Posterior cingulate gyrus (tissue), 11 donors: Measurements from ENCODE around the gene NAT16.
A peak's percentile ranks its signal among the peaks of the same experiment; 100 is the strongest.
"Not testable (repeated sequence)": the region's sequence is repeated elsewhere in the genome, so short reads cannot be mapped to it uniquely, and the experiment has no call there.

Experiments used
- DNase-seq, 10 donors: peaks; one replicate each; pipeline versions ENCODE4 v3.0.0 to v3.0.0-alpha.2; 2020 to 2021; ENCODE audit warnings: mixed read lengths in 3 of 10
- intact Hi-C: fragments of 100-400 bp; cut with DNase I; formaldehyde crosslinking; loops from one replicate; pipeline ENCODE4 v1.15.1; 2023

The NAT16 gene

DNA sequence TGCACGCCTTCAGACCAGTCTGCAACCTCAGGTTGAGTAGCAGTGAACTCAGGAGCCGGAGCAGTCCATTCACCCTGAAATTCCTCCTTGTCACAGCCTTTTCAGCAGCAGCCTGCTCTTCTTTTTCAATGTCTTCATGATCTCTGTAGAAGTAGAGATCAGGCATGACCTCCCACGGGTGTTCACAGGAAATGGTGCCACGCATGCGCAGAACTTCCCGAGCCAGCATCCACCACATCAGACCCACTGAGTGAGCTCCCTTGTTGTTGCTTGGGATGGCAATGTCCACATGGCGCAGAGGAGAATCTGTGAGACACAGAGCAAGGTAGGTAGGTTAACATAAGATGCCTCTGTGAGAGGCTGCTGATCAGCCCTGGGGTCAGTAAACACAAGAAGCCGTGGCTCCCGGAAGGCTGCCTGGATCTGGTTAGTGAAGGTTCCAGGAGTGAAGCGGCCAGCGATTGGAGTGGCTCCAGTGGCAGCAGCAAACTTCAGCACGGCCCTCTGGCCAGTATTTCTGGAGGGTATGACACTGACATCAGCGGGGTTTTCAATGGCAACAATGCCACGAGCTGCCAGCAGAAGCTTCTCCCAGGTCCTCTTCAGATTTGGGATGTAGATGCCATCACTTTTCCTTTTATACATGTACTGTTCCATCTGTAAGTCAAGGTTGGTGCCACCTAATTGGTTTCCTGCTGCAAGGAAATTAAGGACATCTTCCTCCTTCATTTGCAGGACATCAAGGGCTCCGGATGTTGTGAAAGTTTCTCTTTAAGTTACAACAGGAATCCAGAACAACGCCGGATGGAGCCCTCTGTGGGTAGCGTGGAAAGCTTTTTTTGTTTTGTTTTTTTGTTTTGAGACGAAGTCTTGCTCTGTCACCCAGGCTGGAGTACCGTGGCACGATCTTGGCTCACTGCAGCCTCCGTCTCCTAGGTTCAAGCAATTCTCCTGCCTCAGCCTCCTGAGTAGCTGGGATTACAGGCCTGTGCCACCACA is 23.9 kb upstream of the NAT16 start:
- intact Hi-C loops, DNase-seq: not testable (repeated sequence)

DNA sequence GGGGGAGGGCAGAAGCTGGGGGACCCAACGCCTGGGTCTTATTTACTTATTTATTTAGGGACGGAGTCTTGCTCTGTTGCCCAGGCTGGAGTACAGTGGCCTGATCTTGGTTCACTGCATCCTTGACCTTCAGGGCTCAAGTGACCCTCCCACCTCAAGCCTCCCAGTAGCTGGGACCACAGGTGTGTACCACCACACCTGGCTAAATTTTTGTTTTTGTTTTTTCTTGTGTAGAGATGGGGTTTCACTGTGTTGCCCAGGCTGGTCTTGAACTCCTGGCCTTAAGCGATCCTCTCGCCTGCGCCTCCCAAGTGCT is 22.5 kb upstream of the NAT16 start:
- no peak for DNase-seq
- intact Hi-C loops = no loop called here

DNA sequence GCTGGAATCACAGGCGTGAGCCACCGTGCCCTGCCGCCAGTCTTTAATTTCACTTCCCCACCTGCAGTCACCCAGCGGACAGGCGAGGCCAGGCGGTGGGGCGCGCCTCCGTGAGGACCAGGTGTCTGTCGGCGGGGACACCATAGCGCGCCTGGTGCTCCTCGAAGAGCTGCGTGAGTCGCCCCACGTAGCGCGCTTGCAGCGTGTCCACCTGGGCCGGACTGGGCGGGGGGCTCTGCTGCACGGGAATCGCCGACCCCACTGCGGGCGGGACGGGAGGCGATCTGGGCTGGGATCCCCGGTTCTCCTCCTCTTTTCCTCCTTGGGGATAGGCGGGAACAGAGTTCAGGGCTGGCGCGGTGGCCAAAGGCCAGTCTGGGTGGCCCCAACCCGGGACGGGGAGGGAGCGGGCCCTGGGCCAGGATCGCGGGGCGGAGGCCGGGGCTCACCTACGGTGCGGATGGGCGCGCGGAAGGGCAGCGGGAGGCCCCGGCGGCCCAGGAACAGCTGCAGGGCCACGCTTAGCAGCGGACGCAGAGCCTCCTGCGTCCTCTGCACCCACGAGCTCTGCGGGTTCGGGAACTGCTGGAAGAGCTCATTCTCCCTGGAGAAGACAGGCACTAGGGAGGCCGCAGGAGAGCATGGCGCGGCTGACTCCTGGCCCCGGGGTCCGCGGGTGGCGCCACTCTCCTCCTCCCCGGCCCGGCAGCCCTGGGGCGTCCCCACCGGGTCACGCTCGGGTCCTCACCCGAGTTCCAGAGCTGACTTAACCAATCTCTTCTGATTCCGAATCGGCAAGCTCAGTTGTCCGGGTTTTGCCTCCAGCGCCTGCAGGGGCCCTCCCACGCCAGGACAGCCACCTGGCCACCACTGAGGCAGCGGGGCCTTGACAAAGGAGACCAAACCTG is 21.9 kb upstream of the NAT16 start:
- intact Hi-C loops = no loop called here
- no peak for DNase-seq

DNA sequence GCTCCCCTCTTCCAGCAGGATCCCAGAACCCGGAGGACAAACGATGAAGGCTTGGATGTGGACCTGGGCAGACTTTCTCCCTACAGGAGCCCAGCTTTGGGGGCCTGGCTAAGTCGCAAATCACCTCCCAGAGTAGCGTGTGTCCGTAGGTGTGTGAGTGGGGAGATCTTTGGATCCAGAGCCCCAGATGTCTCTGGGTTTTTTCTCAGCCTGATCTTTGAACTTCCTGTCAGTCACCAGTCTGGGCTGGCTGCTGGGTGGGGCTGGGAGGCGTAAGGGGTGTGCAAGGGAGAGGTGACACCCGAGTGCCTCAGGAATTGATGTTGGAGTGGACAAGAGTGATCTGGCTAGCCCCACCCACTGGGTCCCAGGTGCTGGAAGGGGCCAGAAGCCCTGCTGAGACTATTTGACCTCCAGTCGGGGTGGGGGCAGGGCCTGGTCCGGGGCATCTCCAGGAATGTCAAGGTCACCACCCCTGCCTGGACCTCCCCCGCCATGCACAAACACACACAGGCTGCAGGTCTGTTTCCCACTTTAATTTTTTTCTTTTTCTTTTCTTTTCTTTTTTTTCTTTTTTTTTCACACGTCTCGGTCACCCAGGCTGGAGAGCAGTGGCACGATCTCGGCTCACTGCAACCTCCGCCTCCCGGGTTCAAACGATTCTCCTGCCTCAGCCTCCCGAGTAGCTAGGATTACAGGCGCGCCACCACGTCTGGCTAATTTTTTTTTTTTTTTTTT is 20.9 kb upstream of the NAT16 start, which contains the start of gene MOGAT3:
MOGAT3 (minus strand) TSS at position 175 of the 738 bp plus-strand sequence. CDS start 182 bp downstream, outside the sequence.
- no peak for DNase-seq
- intact Hi-C loops = no loop called here

DNA sequence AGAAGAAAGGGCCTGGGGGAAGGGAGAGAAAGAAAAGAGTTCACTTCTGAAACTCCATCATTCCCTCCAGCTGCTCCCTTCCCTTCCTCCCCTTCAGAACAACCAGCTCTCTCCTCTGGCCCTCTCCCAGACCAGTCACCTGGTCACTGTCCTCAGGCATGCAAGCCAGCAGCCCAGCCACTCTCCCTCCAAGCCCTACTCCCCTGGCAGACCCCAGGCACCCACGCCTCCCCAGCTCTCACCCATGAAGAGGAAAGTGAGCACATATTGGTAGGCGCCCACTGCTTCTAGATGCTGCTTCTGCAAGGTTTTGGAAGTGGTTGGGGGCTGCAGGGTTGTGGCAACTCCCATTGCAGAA is 20.4 kb upstream of the NAT16 start:
- intact Hi-C loops = no loop called here
- no peak for DNase-seq

DNA sequence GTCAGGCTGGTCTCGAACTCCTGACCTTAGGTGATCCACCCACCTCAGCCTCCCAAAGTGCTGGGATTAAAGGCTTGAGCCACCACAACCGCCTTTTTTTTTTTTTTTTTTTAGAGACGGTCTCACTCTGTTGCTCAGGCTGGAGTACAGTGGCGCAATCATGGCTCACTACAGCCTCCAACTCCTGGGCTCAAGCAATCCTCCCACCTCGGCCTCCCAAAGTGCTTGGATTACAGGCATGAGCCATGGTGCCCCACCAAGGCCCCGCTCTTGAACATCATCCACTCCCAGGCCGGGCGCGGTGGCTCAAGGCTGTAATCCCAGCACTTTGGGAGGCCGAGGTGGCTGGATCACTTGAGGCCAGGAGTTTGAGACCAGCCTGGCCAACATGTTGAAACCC is 19.4 kb upstream of the NAT16 start:
- DNase-seq, intact Hi-C loops: not testable (repeated sequence)

DNA sequence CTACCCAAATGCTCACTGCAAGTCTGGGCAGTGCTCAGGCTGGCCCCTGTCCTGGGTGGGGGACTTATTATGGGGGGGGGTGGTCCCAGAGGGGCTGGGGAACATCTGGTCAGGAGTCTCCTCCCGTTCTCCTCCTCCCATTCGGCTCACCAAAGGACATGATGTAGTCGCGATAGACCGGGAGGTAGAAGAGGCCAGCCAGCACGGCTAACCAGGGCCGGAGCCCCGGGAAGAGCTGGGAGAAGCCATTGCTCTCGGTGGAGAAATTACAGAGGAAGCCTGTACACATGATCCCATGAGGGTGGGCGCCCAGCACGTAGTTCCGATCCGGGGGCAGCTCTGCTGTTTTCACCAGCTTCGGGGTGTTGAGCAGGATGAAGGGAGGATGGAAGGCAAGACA is 18.4 kb upstream of the NAT16 start:
- no peak for DNase-seq
- intact Hi-C loops = no loop called here

DNA sequence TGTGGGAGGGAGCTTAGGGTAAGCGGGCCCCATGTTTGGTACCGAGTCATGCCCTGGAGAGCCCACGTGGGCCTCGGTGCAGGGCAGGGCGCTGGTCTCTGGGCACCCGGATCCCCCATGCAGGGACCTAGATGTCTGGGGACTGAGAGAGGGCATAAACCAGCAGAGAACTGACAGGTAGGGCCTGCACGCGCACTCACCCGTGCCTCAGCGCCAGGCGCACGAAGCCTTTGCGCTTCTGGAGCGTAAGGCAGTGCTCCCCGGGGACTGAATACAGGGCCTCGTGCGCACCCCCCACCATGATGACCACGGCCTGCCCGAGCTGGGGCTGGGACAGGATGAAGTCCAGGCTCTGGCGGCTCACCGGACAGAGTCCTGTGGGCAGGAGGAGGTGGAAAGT is 17.9 kb upstream of the NAT16 start:
- no peak for DNase-seq
- intact Hi-C loops = no loop called here

DNA sequence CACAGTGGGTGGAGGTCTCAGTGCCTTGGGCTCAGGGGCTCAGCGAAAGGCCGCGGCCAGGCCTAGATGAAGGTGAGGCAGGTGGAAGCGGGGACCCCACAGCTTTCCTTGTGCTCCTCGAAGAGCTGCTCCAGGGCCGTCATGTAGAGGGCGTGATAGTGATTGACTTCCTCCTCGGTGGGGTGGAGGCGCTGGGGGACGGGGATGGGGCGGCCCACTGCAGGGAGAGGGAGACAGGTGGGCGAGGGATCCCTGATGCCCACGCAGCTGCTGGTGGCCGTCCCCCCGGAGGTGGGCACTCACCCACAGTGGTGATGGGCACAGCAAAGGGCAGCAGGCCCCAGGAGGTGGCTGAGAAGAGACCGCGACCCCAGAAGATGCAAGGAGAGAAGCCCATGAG is 15.8 kb upstream of the NAT16 start:
- no peak for DNase-seq
- intact Hi-C loops = no loop called here

DNA sequence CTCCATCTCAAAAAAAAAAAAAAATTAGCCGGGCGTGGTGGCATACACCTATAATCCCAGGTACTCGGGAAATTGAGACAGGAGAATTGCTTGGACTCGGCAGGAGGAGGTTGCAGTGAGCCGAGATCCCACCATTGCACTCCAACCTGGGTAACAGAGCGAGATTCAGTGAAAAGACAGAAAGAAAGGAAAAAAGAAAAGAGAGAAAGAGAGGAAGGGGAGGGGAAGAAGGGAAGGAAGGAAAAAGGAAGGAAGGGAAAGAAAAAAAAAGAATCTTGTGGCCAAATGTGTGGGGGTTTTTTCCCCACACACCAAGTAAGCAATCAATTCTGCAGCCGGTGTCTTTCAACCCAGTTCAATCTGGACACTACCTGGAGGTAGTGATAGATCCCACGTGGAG is 9.0 kb upstream of the NAT16 start:
- intact Hi-C loops = no loop called here
- DNase-seq = no peak

DNA sequence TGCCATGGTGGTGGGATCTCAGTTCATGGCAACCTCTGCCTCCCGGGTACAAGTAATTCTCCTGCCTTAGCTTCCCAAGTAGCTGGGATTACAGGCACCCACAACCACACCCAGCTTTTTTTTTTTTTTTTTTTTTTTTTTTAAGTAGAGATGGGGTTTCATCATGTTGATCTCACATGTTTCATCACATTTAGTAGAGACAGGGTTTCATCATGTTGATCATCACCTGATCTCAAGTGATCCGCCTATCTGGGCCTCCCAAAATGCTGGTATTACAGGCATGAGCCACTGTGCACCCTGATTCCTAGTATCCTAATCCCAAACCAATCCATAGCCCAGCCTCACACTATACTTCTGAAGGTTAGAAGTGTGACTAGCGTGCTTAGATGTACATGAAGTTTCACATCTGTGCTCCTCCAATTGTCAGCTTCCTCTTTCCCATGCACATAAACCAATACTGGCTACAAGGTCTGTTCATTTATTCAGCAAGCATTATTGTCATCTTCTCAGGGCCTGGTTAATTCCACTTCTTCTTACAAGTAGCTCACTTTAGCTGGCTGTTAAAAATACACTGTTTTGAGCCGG is 6.8 kb upstream of the NAT16 start:
- intact Hi-C loops = no loop called here
- no peak for DNase-seq

DNA sequence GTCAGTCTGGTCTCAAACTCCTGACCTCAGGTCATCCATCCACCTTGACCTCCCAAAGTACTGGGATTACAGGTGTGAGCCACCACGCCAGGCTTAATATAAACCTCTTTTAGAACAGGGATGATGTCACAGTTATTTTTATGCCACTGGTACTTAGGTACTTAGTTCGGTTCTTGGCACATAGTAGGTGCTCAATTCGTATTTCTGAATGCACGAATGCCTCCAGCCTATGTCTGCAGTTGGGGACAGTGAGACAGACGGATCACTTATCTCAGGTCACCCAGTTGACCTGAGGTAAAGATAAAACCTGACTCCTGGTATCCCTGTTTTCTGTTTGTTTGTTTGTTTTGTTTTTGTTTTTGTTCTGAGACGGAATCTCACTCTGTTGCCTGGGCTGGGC is 6.1 kb upstream of the NAT16 start:
- DNase-seq = no peak
- intact Hi-C loops = no loop called here

DNA sequence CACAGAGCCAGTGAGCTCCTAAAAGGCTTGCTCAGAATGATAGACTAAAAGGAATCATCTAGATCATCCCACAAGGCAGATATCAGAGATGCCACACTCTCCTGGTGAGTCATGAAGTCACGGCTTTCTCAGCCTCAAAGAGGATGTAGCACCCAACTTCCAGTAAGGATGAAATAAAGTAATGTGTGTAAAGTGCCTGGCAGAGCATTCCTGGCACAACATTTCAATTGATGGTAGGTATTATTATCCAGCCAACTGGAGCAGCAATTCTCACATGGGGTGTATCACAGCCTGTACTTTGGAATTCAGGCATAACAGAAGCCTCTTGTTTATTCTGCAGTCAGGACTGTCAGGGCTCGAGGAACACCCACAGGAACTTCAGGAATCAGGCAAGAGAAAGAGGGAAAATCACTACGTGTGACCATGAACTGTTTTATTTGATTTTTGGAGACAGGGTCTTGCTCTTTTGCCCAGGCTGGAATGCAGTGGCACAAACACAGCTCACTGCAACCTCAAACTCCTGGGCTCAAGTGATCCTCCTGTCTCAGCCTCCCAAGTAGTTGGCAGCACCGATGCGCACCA is 5.3 kb upstream of the NAT16 start:
- DNase-seq = no peak
- intact Hi-C loops = no loop called here

DNA sequence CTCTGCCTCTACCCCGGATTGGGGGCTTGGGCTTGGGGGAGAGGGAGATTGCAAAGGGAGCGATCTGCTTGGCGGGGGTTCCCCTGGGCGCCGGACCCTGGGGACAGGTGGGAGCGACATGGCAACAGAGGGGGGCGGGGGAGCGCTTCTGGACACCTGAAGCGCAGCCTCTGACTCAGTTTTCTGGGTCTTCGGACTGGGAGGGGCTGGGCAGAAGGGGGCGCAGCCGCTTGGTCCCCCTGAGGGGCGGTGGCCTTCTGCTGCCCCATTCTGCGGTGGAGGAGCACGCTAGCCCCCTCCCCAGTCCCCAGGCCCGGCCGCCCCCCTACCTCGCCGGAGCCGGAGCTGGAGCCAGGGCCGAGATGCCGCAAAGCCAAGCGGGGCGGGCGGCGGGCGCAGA is 380 bp downstream of the NAT16 start:
- intact Hi-C loops = no loop called here
- DNase-seq = no peak

DNA sequence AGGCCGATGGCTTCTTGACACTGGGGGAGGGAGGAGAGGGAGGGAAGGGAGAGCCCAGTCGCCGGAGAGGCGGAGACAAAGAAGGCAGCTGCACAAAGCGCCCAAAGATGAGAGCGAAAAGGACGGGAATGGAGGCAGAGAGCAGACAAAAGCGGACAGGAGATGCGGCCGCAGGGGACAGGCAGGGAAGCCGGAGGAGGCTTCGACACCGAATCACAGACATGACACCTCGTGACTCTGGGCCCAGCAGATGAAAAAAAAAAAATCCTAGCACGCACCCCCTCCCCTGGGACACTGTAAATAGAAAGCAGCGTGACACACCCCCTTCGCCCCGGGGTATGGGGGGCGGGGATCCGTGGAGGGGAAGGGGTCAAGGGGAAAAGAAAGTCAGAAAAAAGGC is 976 bp downstream of the NAT16 start:
- DNase-seq = no peak
- intact Hi-C loops = no loop called here

DNA sequence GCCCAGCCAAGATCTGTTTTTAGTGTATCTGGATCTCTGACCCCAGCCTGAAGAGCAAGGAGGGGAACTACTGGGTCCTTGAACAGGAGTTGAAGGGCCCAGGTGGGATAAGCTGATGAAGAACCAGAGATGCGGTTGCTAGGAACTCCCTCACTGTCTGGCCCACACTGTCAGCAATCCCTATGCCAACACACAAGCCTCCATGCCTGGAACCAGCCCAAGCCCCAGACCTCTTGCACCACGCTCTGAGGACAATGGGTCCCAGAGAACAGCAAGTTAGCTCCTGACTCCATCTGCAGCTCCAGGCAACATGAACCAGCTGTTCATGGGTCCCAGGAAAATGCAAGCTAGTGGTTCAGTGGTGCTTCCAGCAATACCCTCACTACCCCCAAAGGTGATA is 2.4 kb downstream of the NAT16 start:
- no peak for DNase-seq
- intact Hi-C loops = no loop called here

DNA sequence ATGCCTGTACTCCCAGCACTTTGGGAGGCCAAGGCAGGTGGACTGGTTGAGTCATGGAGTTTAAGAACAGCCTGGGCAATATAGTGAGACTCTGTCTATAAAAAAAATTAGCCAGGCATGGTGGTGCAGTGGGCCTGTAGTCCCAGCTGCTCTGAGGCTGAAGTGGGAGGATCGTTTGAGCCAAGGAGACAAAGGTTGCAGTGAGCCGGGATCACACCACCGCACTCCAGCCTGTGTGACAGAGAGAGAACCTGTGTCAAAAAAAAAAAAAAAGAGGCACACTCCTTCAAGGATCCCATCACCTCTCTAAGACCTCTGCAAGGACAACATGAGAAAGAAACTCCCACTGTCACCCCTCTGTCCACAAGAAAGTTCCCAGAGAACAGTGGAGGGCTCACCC is 4.4 kb downstream of the NAT16 start:
- intact Hi-C loops = no loop called here
- DNase-seq = no peak

DNA sequence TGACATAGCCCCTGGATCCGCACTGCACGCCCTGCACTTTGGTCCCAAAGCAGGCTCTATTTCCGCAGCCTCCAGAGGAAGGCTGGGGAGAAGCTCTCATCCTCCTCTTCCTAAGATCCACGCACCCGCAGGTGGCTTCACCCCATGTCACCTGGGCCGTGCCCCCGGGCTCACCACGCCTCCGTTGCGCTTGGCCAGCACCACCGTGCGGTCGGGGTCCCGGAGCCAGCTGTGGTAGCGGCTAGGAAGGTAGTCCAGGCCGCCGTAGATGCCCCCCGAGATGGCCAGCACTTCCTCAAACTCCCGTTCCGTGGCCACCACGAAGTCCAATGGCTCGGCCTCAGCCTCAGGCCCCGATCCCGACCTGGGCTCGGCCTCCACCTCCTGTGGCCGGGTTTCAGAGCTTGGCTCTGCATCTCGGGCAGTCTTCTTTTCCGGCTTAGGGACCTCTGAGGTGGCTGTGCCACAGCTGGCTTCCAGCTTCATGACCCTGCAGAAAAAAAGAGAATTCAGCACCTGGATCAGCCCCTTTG is 5.7 kb downstream of the NAT16 start:
- DNase-seq = no peak

DNA sequence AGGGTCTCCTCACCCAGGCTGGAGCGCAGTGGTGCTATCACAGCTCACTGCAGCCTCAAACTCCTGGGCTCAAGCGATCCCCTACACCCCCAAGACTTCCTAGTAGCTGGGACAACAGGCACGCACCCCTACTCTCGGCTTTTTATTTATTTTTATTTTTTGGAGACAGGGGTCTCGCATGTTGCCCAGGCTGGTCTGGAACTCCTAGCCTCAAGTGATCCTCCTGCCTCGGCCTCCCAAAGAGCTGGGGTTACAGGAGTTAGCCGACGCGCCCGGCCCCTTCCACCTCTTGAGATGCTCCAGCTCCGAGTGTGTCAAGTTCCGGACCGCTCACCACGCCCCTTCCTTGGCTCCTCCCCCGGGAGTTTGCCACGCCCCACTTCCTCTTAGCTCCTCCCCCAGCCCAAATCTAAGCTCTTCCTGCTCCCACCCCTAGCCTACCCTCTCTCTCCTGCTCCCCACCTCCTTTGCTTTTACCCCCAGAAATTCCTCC is 6.3 kb downstream of the NAT16 start:
- intact Hi-C loops = no loop called here
- peak in 1 of 10 donors; percentile 15 for DNase-seq

More for the DNA sequence above, 5.7 kb downstream of the NAT16 start:
- intact Hi-C loops = no loop called here
